K562 (cell line): Measurements from ENCODE around the gene RNF123. TPM values are rescaled to one million over a fixed set of nuclear protein-coding genes. Genes with fewer than 3 reads are reported as not detected.

ENCODE experiments used
- ATAC-seq: fragments of 200-7000 bp; cut with Tn5 transposase; 3 replicates; pipeline ENCODE4 v1.9.1; 2020; ENCODE audit warnings: moderate library complexity
- BruUV-seq: library from RNA; stranded (reverse); fragments of 400-500 nt; replicated peaks from 2 replicates; lab custom pipeline; 2021; lab: Mats Ljungman, UMichigan
- CTCF ChIA-PET: fragments of 300-600 bp; formaldehyde crosslinking; extraction: SDS; loops from one replicate; lab custom pipeline; 2021; ENCODE audit warnings: low intra/inter-chr PET ratio; lab: Yijun Ruan, JAX
- POLR2A ChIA-PET: fragments of 300-600, 350-650 bp; sonication (Branson Sonifier 250); formaldehyde crosslinking; extraction: SDS; loops from one replicate; lab custom pipeline; 2021; ENCODE audit warnings: antibody characterized with exemption, inconsistent platforms; lab: Yijun Ruan, JAX
- DNase-seq, 4 experiments: peaks; one replicate each; pipeline versions ENCODE4 v3.0.0 to v3.0.0-alpha.2; 2011 to 2018; ENCODE audit warnings: low spot score in 3 of 4, mixed read lengths in 3 of 4; ENCODE audit errors: extremely low read depth in 1 of 4
- FAIRE-seq: peaks from 2 replicates; lab custom pipeline; 2011; peaks lifted over from hg19 to GRCh38; lab: Jason Lieb, UNC
- H2AFZ ChIP-seq: 2 replicates; pipeline ENCODE4 v1.6.0; 2011; ENCODE audit warnings: low read depth, low read length, control low read depth, inconsistent platforms
- H3K27ac ChIP-seq: fragments of 200-600 bp; 3 replicates; pipeline ENCODE4 v1.8.0; 2011; ENCODE audit warnings: low read depth, mild to moderate bottlenecking, control low read depth, inconsistent platforms, low read length, moderate library complexity, mixed read lengths; ENCODE audit errors: extremely low read depth
- H3K27me3 ChIP-seq, 2 experiments: fragments of 300-600 bp in 1 of 2; 2 replicates in 1 of 2; 3 replicates in 1 of 2; pipeline versions ENCODE4 v1.6.0 to v1.8.0; 2011; ENCODE audit warnings: inconsistent platforms in 2 of 2, low read length in 2 of 2, mild to moderate bottlenecking in 1 of 2, mixed read lengths in 1 of 2, moderate library complexity in 1 of 2; ENCODE audit not compliant: control insufficient read depth in 2 of 2, insufficient read depth in 2 of 2
- H3K36me3 ChIP-seq: fragments of 300-600 bp; 3 replicates; pipeline ENCODE4 v1.8.0; 2011; ENCODE audit warnings: mild to moderate bottlenecking, low read length, inconsistent platforms; ENCODE audit not compliant: control insufficient read depth, insufficient read depth
- H3K4me1 ChIP-seq, 2 experiments: fragments of 200-600 bp in 1 of 2; replicated peaks in 1 of 2; 2 replicates in 1 of 2; 3 replicates in 1 of 2; pipeline versions ENCODE4 v1.5.1 to v1.8.0; 2011; ENCODE audit warnings: inconsistent platforms in 2 of 2, low read length in 2 of 2, mild to moderate bottlenecking in 1 of 2, mixed read lengths in 1 of 2, moderate library complexity in 1 of 2; ENCODE audit not compliant: control insufficient read depth in 2 of 2, insufficient read depth in 2 of 2
- H3K4me2 ChIP-seq: 2 replicates; pipeline ENCODE4 v1.6.1; 2011; ENCODE audit warnings: low read length, control low read depth, inconsistent platforms, mixed read lengths; ENCODE audit not compliant: insufficient read depth
- H3K4me3 ChIP-seq: fragments of 200-600 bp; sonication (generic), shearing (Covaris generic); 2 replicates; pipeline ENCODE4 v1.5.1; 2016; ENCODE audit warnings: control low read depth, inconsistent platforms
- H3K79me2 ChIP-seq: fragments of 200-600 bp; 3 replicates; pipeline ENCODE4 v1.8.0; 2011; ENCODE audit warnings: low read length, inconsistent platforms; ENCODE audit not compliant: control insufficient read depth, insufficient read depth
- H3K9ac ChIP-seq, 2 experiments: 2 replicates each; pipeline versions ENCODE4 v1.6.0 to v1.6.1; 2011; ENCODE audit warnings: low read depth in 2 of 2, low read length in 2 of 2, control low read depth in 1 of 2, inconsistent platforms in 1 of 2, mild to moderate bottlenecking in 1 of 2, mixed read lengths in 1 of 2; ENCODE audit not compliant: insufficient read depth in 1 of 2
- H3K9me1 ChIP-seq: one replicate; pipeline ENCODE4 v1.6.0; 2011; ENCODE audit warnings: inconsistent platforms, mild to moderate bottlenecking, low read length, moderate library complexity; ENCODE audit not compliant: control insufficient read depth, insufficient read depth
- H3K9me3 ChIP-seq: replicated peaks from 2 replicates; pipeline ENCODE4 v1.5.1; 2011; ENCODE audit warnings: low read depth, low read length, inconsistent platforms; ENCODE audit not compliant: control insufficient read depth, insufficient read depth
- H4K20me1 ChIP-seq: replicated peaks from 2 replicates; pipeline ENCODE4 v1.6.1; 2011; ENCODE audit warnings: low read length, inconsistent platforms, mixed read lengths; ENCODE audit not compliant: control insufficient read depth, insufficient read depth
- ADNP ChIP-seq: fragments of 200-800 bp; sonication (Bioruptor generic); IDR thresholded peaks from 2 replicates; pipeline ENCODE4 v1.6.1; 2016; ENCODE audit warnings: missing genetic modification characterization, missing compliant biosample characterization
- NR1H2 ChIP-seq: sonication (generic); formaldehyde crosslinking; IDR thresholded peaks from 2 replicates; pipeline ENCODE4 v1.4.0; 2020; ENCODE audit warnings: mild to moderate bottlenecking, missing genetic modification reagents
- SETDB1 ChIP-seq: IDR thresholded peaks from one replicate; pipeline ENCODE4 v1.6.1; 2012; ENCODE audit warnings: low read length, control low read depth, inconsistent platforms
- TOE1 ChIP-seq, 2 experiments: fragments of 450-650 bp in 1 of 2; sonication (generic) in 1 of 2; formaldehyde crosslinking in 1 of 2; IDR thresholded peaks; 2 replicates each; pipeline versions ENCODE4 v1.7.1 to v1.8.0; 2016 to 2022; ENCODE audit warnings: borderline replicate concordance in 2 of 2, mild to moderate bottlenecking in 2 of 2, antibody characterized with exemption in 1 of 2, inconsistent platforms in 1 of 2, low read depth in 1 of 2, missing genetic modification reagents in 1 of 2, moderate library complexity in 1 of 2
- in situ Hi-C: fragments of 300-500 bp; cut with MboI; formaldehyde crosslinking; loops from 4 replicates; pipeline ENCODE4 v1.15.0; 2018; ENCODE audit warnings: inconsistent platforms, mixed read lengths
- intact Hi-C: fragments of 100-400 bp; cut with micrococcal nuclease; formaldehyde crosslinking; loops from 2 replicates; pipeline ENCODE4 v1.14.2; 2022
- polyA plus RNA-seq, 8 experiments: library from polyadenylated mRNA; depleted of rRNA in 4 of 8; stranded (reverse) in 5 of 8; unstranded in 3 of 8; fragments of >200 nt; fragmentation: Nextera tagmentation in 2 of 8; fragmentation: Illumina TruSeq in 1 of 8; extraction: Ambion mirVana in 2 of 8; extraction: Trizol in 1 of 8; gene quantifications; 2 replicates each; pipeline versions ENCODE4 v1.2.1 to v1.2.3, GENCODE V29; 2011 to 2014; ENCODE audit warnings: inconsistent platforms in 1 of 8, missing spikeins in 1 of 8
- small RNA-seq: library from RNA; depleted of rRNA; stranded (forward); fragments of <200 nt; gene quantifications from one replicate; pipeline ENCODE3, GENCODE V24; 2014
- total RNA-seq, 7 experiments: library from RNA; depleted of rRNA in 6 of 7; stranded (reverse); fragments of >200 nt in 6 of 7; fragmentation: Illumina TruSeq in 2 of 7; extraction: Trizol in 2 of 7; gene quantifications; 2 replicates each; pipeline versions ENCODE4 v1.2.1 to v1.2.3, GENCODE V29; 2011 to 2021; ENCODE audit warnings: low replicate concordance in 1 of 7

Gene RNF123
- total and polyA plus RNA-seq, 9 of the 15 experiments (the other 6 are each of a cell fraction or from before 2014, with no cell fraction given), result 8.7 to 53.1 (median 17.5) TPM

- TF ChIP-seq SETDB1, result no peak
These were observed 80.0 kb downstream of the RNF123 start (continued) for GRCh38 chr3:49769286-49769915.

- peak; percentile 53 for ATAC-seq
- H3K9ac ChIP-seq, result no peak overlapping the region
- CTCF ChIA-PET, result no interaction called here
- no TSS peak for BruUV-seq
- H3K79me2 ChIP-seq, result peaks cover 77% of the 10 kb centered on the region
- H2AFZ ChIP-seq, result no peak overlapping the region
- H3K27ac ChIP-seq, result no peak overlapping the region
- intact Hi-C loops, result no loop called here
- no peak for DNase-seq
- POLR2A ChIA-PET, result interaction anchor here (1.0 kb wide), 1 partner anchor 12 kb away, joined by 3 read pairs; no protein-coding TSS in a partner anchor
- H4K20me1 ChIP-seq, result no peaks in the 10 kb centered on the region
- in situ Hi-C loops, result no loop called here
- H3K4me1 ChIP-seq, result no peaks in the 10 kb centered on the region; a peak in 1 of 5 replicates
- FAIRE-seq, result no peak
- peaks cover 18% of the 10 kb centered on the region; the same call in 2 of the 3 replicates for H3K36me3 ChIP-seq
- no peak for TF ChIP-seq ADNP (tag)
- no peak for TF ChIP-seq NR1H2 (CRISPR knock-in tag)
- no peak for TF ChIP-seq TOE1 (IDR thresholded peaks at IDR 0.05; ENCODE audit: borderline replicate concordance)
- no peak for TF ChIP-seq TOE1 (CRISPR knock-in tag; IDR thresholded peaks at IDR 0.05; ENCODE audit: borderline replicate concordance, low read depth)
- TF ChIP-seq, all 486 proteins: peak for 0
- H3K9me3 ChIP-seq, result no peaks in the 10 kb centered on the region
- no peak overlapping the region for H3K4me2 ChIP-seq
- H3K4me3 ChIP-seq, result no peak overlapping the region
- no peaks in the 10 kb centered on the region for H3K9me1 ChIP-seq
- no peaks in the 10 kb centered on the region for H3K27me3 ChIP-seq
These were observed 80.6 kb downstream of the RNF123 start for GRCh38 chr3:49769926-49770325.

Small RNA genes within 50 kb of the gene (small RNA-seq; reads per million reads assigned to genes)
- gene AMIGO3 (not detected), gene COX6CP14 (not detected)

Other genes with a start within 250 kb of the RNF123 start
Only the 7 nearest of the 14 such genes appear.
- gene APEH, start 15.2 kb upstream of the RNF123 start, total RNA-seq (2014; rRNA removed), result 142 and 162 TPM in 2 replicates
- gene APEH, start 15.2 kb upstream of the RNF123 start, total RNA-seq (2014; rRNA removed; fragmentation: Illumina TruSeq; extraction: Trizol), result 74.1 and 104 TPM in 2 replicates
- gene APEH, start 15.2 kb upstream of the RNF123 start, total RNA-seq (2015; rRNA removed; fragmentation: Illumina TruSeq; extraction: Trizol), result 126 and 127 TPM in 2 replicates
- gene APEH, start 15.2 kb upstream of the RNF123 start, total RNA-seq (2021), result 174 and 177 TPM in 2 replicates
- gene APEH, start 15.2 kb upstream of the RNF123 start, polyA plus RNA-seq (2011; rRNA removed), result 116 and 117 TPM in 2 replicates
- 120 and 130 TPM in 2 replicates for gene APEH, start 15.2 kb upstream of the RNF123 start, polyA plus RNA-seq (2014; fragmentation: Illumina TruSeq; extraction: Trizol)
- 10 to 100 TPM; 70.9 to 72.6 TPM for gene APEH, start 15.2 kb upstream of the RNF123 start, polyA plus RNA-seq (2014; fragmentation: Nextera tagmentation; extraction: Ambion mirVana)
- 111 and 122 TPM in 2 replicates for gene APEH, start 15.2 kb upstream of the RNF123 start, polyA plus RNA-seq (2014; rRNA removed)
- 0.23 and 0.57 TPM in 2 replicates for gene MST1, start 83 bp upstream of the RNF123 start, total RNA-seq (2014; rRNA removed)
- 0.51 TPM in 1 of 2 replicates, not detected in the other for gene MST1, start 83 bp upstream of the RNF123 start, total RNA-seq (2014; rRNA removed; fragmentation: Illumina TruSeq; extraction: Trizol)
- 0.26 and 0.40 TPM in 2 replicates for gene MST1, start 83 bp upstream of the RNF123 start, total RNA-seq (2015; rRNA removed; fragmentation: Illumina TruSeq; extraction: Trizol)
- gene MST1, start 83 bp upstream of the RNF123 start, total RNA-seq (2021), result 1.2 and 1.4 TPM in 2 replicates
- 1.3 and 4.3 TPM in 2 replicates for gene MST1, start 83 bp upstream of the RNF123 start, polyA plus RNA-seq (2011; rRNA removed)
- gene MST1, start 83 bp upstream of the RNF123 start, polyA plus RNA-seq (2014; fragmentation: Illumina TruSeq; extraction: Trizol), result 0.30 and 1.1 TPM in 2 replicates
- under 1 TPM; 0.08 to 0.10 TPM for gene MST1, start 83 bp upstream of the RNF123 start, polyA plus RNA-seq (2014; fragmentation: Nextera tagmentation; extraction: Ambion mirVana)
- gene MST1, start 83 bp upstream of the RNF123 start, polyA plus RNA-seq (2014; rRNA removed), result 1.8 and 5.0 TPM in 2 replicates
- 0.68 and 1.4 TPM in 2 replicates for gene AMIGO3, start 30.1 kb downstream of the RNF123 start, total RNA-seq (2014; rRNA removed)
- not detected in 2 replicates for gene AMIGO3, start 30.1 kb downstream of the RNF123 start, total RNA-seq (2014; rRNA removed; fragmentation: Illumina TruSeq; extraction: Trizol)
- 0.26 TPM in 1 of 2 replicates, not detected in the other for gene AMIGO3, start 30.1 kb downstream of the RNF123 start, total RNA-seq (2015; rRNA removed; fragmentation: Illumina TruSeq; extraction: Trizol)
- 0.18 and 0.44 TPM in 2 replicates for gene AMIGO3, start 30.1 kb downstream of the RNF123 start, total RNA-seq (2021)
- gene AMIGO3, start 30.1 kb downstream of the RNF123 start, polyA plus RNA-seq (2011; rRNA removed), result 0.13 and 0.41 TPM in 2 replicates
- 0.18 TPM in 1 of 2 replicates, not detected in the other for gene AMIGO3, start 30.1 kb downstream of the RNF123 start, polyA plus RNA-seq (2014; fragmentation: Illumina TruSeq; extraction: Trizol)
- not detected for gene AMIGO3, start 30.1 kb downstream of the RNF123 start, polyA plus RNA-seq (2014; fragmentation: Nextera tagmentation; extraction: Ambion mirVana)
- gene AMIGO3, start 30.1 kb downstream of the RNF123 start, polyA plus RNA-seq (2014; rRNA removed), result 2.0 and 2.8 TPM in 2 replicates
- 11.0 and 18.0 TPM in 2 replicates for gene GMPPB, start 34.4 kb downstream of the RNF123 start, total RNA-seq (2014; rRNA removed)
- gene GMPPB, start 34.4 kb downstream of the RNF123 start, total RNA-seq (2014; rRNA removed; fragmentation: Illumina TruSeq; extraction: Trizol), result 4.3 and 5.5 TPM in 2 replicates
- gene GMPPB, start 34.4 kb downstream of the RNF123 start, total RNA-seq (2015; rRNA removed; fragmentation: Illumina TruSeq; extraction: Trizol), result 8.8 and 9.2 TPM in 2 replicates
- gene GMPPB, start 34.4 kb downstream of the RNF123 start, total RNA-seq (2021), result 16.4 and 17.4 TPM in 2 replicates
- gene GMPPB, start 34.4 kb downstream of the RNF123 start, polyA plus RNA-seq (2011; rRNA removed), result 8.1 and 10.3 TPM in 2 replicates
- gene GMPPB, start 34.4 kb downstream of the RNF123 start, polyA plus RNA-seq (2014; fragmentation: Illumina TruSeq; extraction: Trizol), result 5.8 and 7.4 TPM in 2 replicates
- gene GMPPB, start 34.4 kb downstream of the RNF123 start, polyA plus RNA-seq (2014; fragmentation: Nextera tagmentation; extraction: Ambion mirVana), result under 1 TPM; 0.53 to 0.92 TPM
- 11.3 and 13.3 TPM in 2 replicates for gene GMPPB, start 34.4 kb downstream of the RNF123 start, polyA plus RNA-seq (2014; rRNA removed)
- 13.1 and 18.2 TPM in 2 replicates for gene IP6K1, start 97.0 kb downstream of the RNF123 start, total RNA-seq (2014; rRNA removed)
- 7.9 and 10.5 TPM in 2 replicates for gene IP6K1, start 97.0 kb downstream of the RNF123 start, total RNA-seq (2014; rRNA removed; fragmentation: Illumina TruSeq; extraction: Trizol)
- 12.0 and 12.9 TPM in 2 replicates for gene IP6K1, start 97.0 kb downstream of the RNF123 start, total RNA-seq (2015; rRNA removed; fragmentation: Illumina TruSeq; extraction: Trizol)
- gene IP6K1, start 97.0 kb downstream of the RNF123 start, total RNA-seq (2021), result 29.2 and 31.2 TPM in 2 replicates
- gene IP6K1, start 97.0 kb downstream of the RNF123 start, polyA plus RNA-seq (2011; rRNA removed), result 27.9 and 31.5 TPM in 2 replicates
- gene IP6K1, start 97.0 kb downstream of the RNF123 start, polyA plus RNA-seq (2014; fragmentation: Illumina TruSeq; extraction: Trizol), result 13.4 and 16.4 TPM in 2 replicates
- 1 to 10 TPM in 1 of 2 experiments, under 1 TPM in 1; 0.46 to 1.9 TPM for gene IP6K1, start 97.0 kb downstream of the RNF123 start, polyA plus RNA-seq (2014; fragmentation: Nextera tagmentation; extraction: Ambion mirVana)
- 15.4 and 15.6 TPM in 2 replicates for gene IP6K1, start 97.0 kb downstream of the RNF123 start, polyA plus RNA-seq (2014; rRNA removed)
- not detected in 2 replicates for gene CDHR4, start 110.3 kb downstream of the RNF123 start, total RNA-seq (2014; rRNA removed)
- gene CDHR4, start 110.3 kb downstream of the RNF123 start, total RNA-seq (2014; rRNA removed; fragmentation: Illumina TruSeq; extraction: Trizol), result not detected in 2 replicates
- gene CDHR4, start 110.3 kb downstream of the RNF123 start, total RNA-seq (2015; rRNA removed; fragmentation: Illumina TruSeq; extraction: Trizol), result not detected in 2 replicates
- gene CDHR4, start 110.3 kb downstream of the RNF123 start, total RNA-seq (2021), result not detected in 2 replicates
- 0.21 and 0.27 TPM in 2 replicates for gene CDHR4, start 110.3 kb downstream of the RNF123 start, polyA plus RNA-seq (2011; rRNA removed)
- gene CDHR4, start 110.3 kb downstream of the RNF123 start, polyA plus RNA-seq (2014; fragmentation: Illumina TruSeq; extraction: Trizol), result 0.11 TPM in 1 of 2 replicates, not detected in the other
- gene CDHR4, start 110.3 kb downstream of the RNF123 start, polyA plus RNA-seq (2014; fragmentation: Nextera tagmentation; extraction: Ambion mirVana), result not detected
- 0.28 TPM in 1 of 2 replicates, not detected in the other for gene CDHR4, start 110.3 kb downstream of the RNF123 start, polyA plus RNA-seq (2014; rRNA removed)
- gene INKA1, start 113.7 kb downstream of the RNF123 start, total RNA-seq (2014; rRNA removed), result 13.6 and 13.9 TPM in 2 replicates
- gene INKA1, start 113.7 kb downstream of the RNF123 start, total RNA-seq (2014; rRNA removed; fragmentation: Illumina TruSeq; extraction: Trizol), result 1.1 and 1.9 TPM in 2 replicates
- 6.7 and 7.6 TPM in 2 replicates for gene INKA1, start 113.7 kb downstream of the RNF123 start, total RNA-seq (2015; rRNA removed; fragmentation: Illumina TruSeq; extraction: Trizol)
- 11.1 and 11.2 TPM in 2 replicates for gene INKA1, start 113.7 kb downstream of the RNF123 start, total RNA-seq (2021)
- gene INKA1, start 113.7 kb downstream of the RNF123 start, polyA plus RNA-seq (2011; rRNA removed), result 5.2 and 7.2 TPM in 2 replicates
- gene INKA1, start 113.7 kb downstream of the RNF123 start, polyA plus RNA-seq (2014; fragmentation: Illumina TruSeq; extraction: Trizol), result 3.9 and 7.5 TPM in 2 replicates
- gene INKA1, start 113.7 kb downstream of the RNF123 start, polyA plus RNA-seq (2014; fragmentation: Nextera tagmentation; extraction: Ambion mirVana), result 1 to 10 TPM in 1 of 2 experiments, under 1 TPM in 1; 0.55 to 1.2 TPM
- 11.2 and 12.8 TPM in 2 replicates for gene INKA1, start 113.7 kb downstream of the RNF123 start, polyA plus RNA-seq (2014; rRNA removed)